Pancreas (tissue), 10 donors: ENCODE results near the gene GALNT11. TPM values are rescaled to one million over a fixed set of nuclear protein-coding genes. Genes with fewer than 3 reads are reported as not detected.

Experiments used
- ATAC-seq, 4 donors: fragments of 200-7000 bp; cut with Tn5 transposase; one replicate each; pipeline versions ENCODE4 v1.8.0 to v1.9.1; 2020; ENCODE audit warnings: mild to moderate bottlenecking in 4 of 4, moderate library complexity in 4 of 4
- DNase-seq, 6 donors: peaks; one replicate each; pipeline ENCODE4 v3.0.0-alpha.2; 2020
- FAIRE-seq: peaks from 2 replicates; lab custom pipeline; 2012; peaks lifted over from hg19 to GRCh38; lab: Jason Lieb, UNC
- H3K27ac ChIP-seq, 4 donors: fragments of 200-600 bp; sonication (generic); 1 replicate in 3 of 4; 2 replicates in 1 of 4; pipeline versions ENCODE4 v1.5.0 to v1.8.0; 2020
- H3K27me3 ChIP-seq, 4 donors: fragments of 200-600 bp; one replicate each; pipeline ENCODE4 v1.8.0; 2021
- H3K36me3 ChIP-seq, 3 donors: fragments of 200-600 bp; sonication (generic) in 1 of 3; one replicate each; pipeline versions ENCODE4 v1.5.0 to v1.8.0; 2020 to 2021
- H3K4me1 ChIP-seq, 3 donors: fragments of 200-600 bp; one replicate each; pipeline ENCODE4 v1.8.0; 2021
- H3K4me3 ChIP-seq, 4 donors: fragments of 200-600 bp; sonication (generic) in 2 of 4; one replicate each; pipeline versions ENCODE4 v1.5.0 to v1.8.0; 2020 to 2021
- H3K9me3 ChIP-seq, 4 donors: fragments of 200-600 bp; one replicate each; pipeline ENCODE4 v1.8.0; 2021
- WGBS, 2 donors: extraction: QIAGEN DNeasy Blood & Tissue Kit; methylation state at CpG; one replicate each; pipeline ENCODE4 v1.1.7; 2013; 5-methylcytosine and 5-hydroxymethylcytosine counted together
- intact Hi-C, 3 donors: fragments of 100-400 bp; cut with DNase I; formaldehyde crosslinking; loops; one replicate each; pipeline versions ENCODE4 v1.11.1 to v1.14.2; 2022
- polyA plus RNA-seq, 2 donors: library from polyadenylated mRNA; stranded (reverse); fragments of 200-250 nt; gene quantifications; one replicate each; pipeline ENCODE4 v1.2.3, GENCODE V29; 2013
- total RNA-seq, 6 donors: library from RNA; stranded (reverse); fragmentation: NEBNext Ultra II Directional in 4 of 6; extraction: Animal tissue kit (Norgen Biotek cat#: 25700) in 4 of 6; gene quantifications; one replicate each; pipeline versions ENCODE4 v1.2.1 to v1.2.4, GENCODE V29; 2021 to 2023
- TF ChIP-seq, protein P1 (sequence below), 4 donors: fragments of 200-600 bp; sonication (generic) in 3 of 4; IDR thresholded peaks; one replicate each; pipeline versions ENCODE4 v1.5.0 to v1.8.0; 2021; ENCODE audit warnings: antibody characterized with exemption in 4 of 4
- donor health status: healthy with polysubstance abuse.
- donor health status: DM: no; HTN: no; CAD: no; lungs with moderate emphysema.
- donor health status: DM: no; HTN: no; CAD: no.
- donor health status: control.
- donor health status: control.
- donor health status: Bipolar disorder and iron deficiency.
- donor health status: DM: yes; HTN: yes; CAD: no.
- donor health status: DM: no; HTN: no; CAD: no.
- donor health status: DM: no; HTN: no; CAD: no.
- donor health status: DM: yes; HTN: yes; CAD: no.

Gene GALNT11
- total and polyA plus RNA-seq, 8 donors, result 12.9 to 36.3 (median 26.9) TPM

DNA sequence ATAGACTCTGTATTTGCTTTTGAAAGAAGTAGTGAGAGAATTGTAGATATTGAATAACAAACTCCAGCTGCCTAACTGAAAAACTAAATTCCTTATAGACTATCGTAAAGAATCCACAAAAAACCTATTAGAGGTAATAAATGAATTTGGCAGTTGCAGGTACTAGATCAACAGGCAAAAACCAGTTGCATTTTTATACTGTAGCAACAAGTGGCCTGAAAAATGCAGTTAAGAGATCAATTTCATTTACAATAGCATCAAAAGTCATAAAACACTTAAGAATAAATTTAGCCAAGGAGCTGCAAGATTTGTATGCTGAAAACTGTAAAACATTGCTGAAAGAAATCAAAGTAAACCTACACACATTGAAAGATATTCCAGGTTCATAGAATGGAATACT, 70.3 kb downstream of the GALNT11 start:
- Histone ChIP-seq H3K9me3 (no peaks in the 10 kb centered on the region), H3K27ac (no peak overlapping the region), H3K36me3 (peaks cover 0 to 4% (median 0%) of the 10 kb centered on the region in 3 donors), H3K4me1 (peaks cover 0 to 9% (median 4%) of the 10 kb centered on the region in 3 donors), H3K27me3 (no peaks in the 10 kb centered on the region), H3K4me3 (no peak overlapping the region)
- WGBS, 2 donors, result 60 to 61% methylated on average over 1 of the region's 1 CpG
- FAIRE-seq, result no peak
- ATAC-seq, result no peak
- intact Hi-C loops, result no loop called here
- TF ChIP-seq, protein P1, sequence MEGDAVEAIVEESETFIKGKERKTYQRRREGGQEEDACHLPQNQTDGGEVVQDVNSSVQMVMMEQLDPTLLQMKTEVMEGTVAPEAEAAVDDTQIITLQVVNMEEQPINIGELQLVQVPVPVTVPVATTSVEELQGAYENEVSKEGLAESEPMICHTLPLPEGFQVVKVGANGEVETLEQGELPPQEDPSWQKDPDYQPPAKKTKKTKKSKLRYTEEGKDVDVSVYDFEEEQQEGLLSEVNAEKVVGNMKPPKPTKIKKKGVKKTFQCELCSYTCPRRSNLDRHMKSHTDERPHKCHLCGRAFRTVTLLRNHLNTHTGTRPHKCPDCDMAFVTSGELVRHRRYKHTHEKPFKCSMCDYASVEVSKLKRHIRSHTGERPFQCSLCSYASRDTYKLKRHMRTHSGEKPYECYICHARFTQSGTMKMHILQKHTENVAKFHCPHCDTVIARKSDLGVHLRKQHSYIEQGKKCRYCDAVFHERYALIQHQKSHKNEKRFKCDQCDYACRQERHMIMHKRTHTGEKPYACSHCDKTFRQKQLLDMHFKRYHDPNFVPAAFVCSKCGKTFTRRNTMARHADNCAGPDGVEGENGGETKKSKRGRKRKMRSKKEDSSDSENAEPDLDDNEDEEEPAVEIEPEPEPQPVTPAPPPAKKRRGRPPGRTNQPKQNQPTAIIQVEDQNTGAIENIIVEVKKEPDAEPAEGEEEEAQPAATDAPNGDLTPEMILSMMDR (IDR thresholded peaks at IDR 0.05), result no peak
- DNase-seq, result no peak

DNA sequence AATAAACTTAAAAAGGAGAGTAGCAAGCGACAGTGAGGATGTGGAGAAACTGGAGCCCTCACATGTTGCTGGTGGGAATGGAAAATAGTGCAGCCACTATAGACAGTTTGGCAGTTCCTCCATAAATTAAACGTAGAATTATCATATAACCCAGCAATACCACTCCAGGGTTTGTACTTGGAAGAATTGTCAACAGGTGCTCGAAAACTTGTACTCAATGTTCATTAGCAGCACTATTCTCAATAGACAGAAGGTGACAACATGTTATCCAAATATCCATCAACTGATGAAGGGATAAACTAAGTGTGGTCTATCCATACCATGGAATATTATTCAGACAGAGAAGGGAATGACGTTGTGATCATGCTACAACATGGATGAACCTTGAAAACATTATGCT, 71.9 kb downstream of the GALNT11 start:
- 89 to 93% methylated on average over 4 of the region's 4 CpGs for WGBS, 2 donors
- H3K4me3 ChIP-seq, result no peak overlapping the region

DNA sequence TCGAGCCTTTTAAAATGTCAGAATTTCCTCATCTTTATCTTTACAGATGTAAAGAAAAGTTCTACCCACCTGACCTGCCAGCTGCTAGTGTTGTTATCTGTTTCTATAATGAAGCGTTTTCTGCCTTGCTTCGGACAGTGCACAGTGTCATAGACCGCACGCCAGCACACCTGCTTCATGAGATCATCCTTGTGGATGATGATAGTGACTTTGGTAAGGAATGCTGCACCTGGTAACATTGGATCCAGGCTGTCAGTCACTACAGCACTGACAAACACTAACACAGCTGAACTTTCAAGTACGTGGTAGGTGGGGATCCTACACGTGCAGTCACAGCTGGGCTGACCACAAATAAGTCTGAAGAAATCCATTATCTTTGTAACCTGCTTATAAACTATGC, 77.6 kb downstream of the GALNT11 start:
- Histone ChIP-seq H3K9me3 (no peaks in the 10 kb centered on the region), H3K4me3 (no peak overlapping the region), H3K4me1 (no peaks in the 10 kb centered on the region), H3K27me3 (no peaks in the 10 kb centered on the region), H3K27ac (no peak overlapping the region), H3K36me3 (peaks cover 0 to 48% (median 5%) of the 10 kb centered on the region in 3 donors)
- intact Hi-C loops, result no loop called here
- no peak for FAIRE-seq
- DNase-seq, result no peak
- WGBS, 2 donors, result 86 to 91% methylated on average over 7 of the region's 7 CpGs
- TF ChIP-seq, protein P1 (IDR thresholded peaks at IDR 0.05), result no peak
- ATAC-seq, result no peak

More for the DNA sequence above, 71.9 kb downstream of the GALNT11 start:
- Histone ChIP-seq H3K9me3 (no peaks in the 10 kb centered on the region), H3K27me3 (no peaks in the 10 kb centered on the region), H3K27ac (no peak overlapping the region), H3K36me3 (peaks cover 0 to 14% (median 0%) of the 10 kb centered on the region in 3 donors), H3K4me1 (peaks cover 0 to 9% (median 4%) of the 10 kb centered on the region in 3 donors)
- ATAC-seq (no peak), FAIRE-seq (no peak), DNase-seq (no peak)
- intact Hi-C loops, result no loop called here
- TF ChIP-seq, protein P1 (IDR thresholded peaks at IDR 0.05), result no peak

DNA sequence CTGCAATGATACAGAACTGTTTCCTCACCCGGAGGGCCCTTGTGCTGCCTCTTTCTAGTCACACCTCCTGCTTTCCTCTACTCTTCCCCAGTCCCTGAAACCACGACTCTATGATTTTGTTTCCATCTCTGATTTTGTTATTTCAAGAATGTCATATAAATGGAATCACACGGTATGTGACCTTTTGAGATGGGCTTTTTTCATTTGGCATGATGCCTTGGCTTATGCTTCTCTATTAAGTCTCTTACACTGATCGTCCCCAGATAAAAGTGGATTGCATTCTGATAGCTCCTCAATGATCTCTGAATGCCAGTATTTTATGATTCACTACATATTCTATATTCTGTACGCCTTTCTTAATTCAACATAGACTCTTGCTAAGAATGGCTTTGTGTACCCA, 78.2 kb downstream of the GALNT11 start:
- H3K27ac ChIP-seq, result no peak overlapping the region
- FAIRE-seq (no peak), ATAC-seq (no peak), DNase-seq (no peak)
- H3K27me3 ChIP-seq, result no peaks in the 10 kb centered on the region
- 75 to 82% methylated on average over 5 of the region's 5 CpGs for WGBS, 2 donors
- intact Hi-C loops, result no loop called here
- H3K36me3 ChIP-seq, result peaks cover 0 to 50% (median 5%) of the 10 kb centered on the region in 3 donors
- H3K4me3 ChIP-seq, result no peak overlapping the region
- TF ChIP-seq, protein P1 (IDR thresholded peaks at IDR 0.05), result no peak
- H3K4me1 ChIP-seq, result no peaks in the 10 kb centered on the region
- H3K9me3 ChIP-seq, result no peaks in the 10 kb centered on the region

DNA sequence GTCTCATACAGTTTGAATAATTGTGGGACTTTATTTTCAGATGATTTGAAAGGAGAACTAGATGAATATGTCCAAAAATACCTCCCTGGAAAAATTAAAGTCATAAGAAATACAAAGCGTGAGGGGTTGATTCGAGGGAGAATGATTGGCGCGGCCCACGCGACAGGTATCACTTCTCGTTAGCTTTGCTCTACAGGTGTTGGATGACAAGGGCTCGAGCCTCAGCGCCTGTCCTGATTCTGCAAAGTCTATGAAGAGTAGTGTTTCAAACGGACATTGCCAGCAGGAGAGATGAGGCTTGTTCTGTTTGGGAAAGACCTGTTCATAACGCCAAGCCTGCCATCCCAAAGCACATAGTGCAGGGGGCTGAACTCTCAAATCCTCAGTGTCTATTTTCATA, 79.7 kb downstream of the GALNT11 start:
- ATAC-seq (no peak), DNase-seq (no peak), FAIRE-seq (no peak)
- intact Hi-C loops, result no loop called here
- H3K27ac ChIP-seq, result no peak overlapping the region
- H3K36me3 ChIP-seq, result peaks cover 0 to 51% (median 5%) of the 10 kb centered on the region in 3 donors
- no peaks in the 10 kb centered on the region for H3K4me1 ChIP-seq
- 92% methylated on average over 11 of the region's 11 CpGs for WGBS, 2 donors
- no peaks in the 10 kb centered on the region for H3K9me3 ChIP-seq
- TF ChIP-seq, protein P1 (IDR thresholded peaks at IDR 0.05), result no peak
- no peak overlapping the region for H3K4me3 ChIP-seq
- no peaks in the 10 kb centered on the region for H3K27me3 ChIP-seq
